ENCODE data around the gene USP48.

GRCh38 chr1:21661886-21662285 lies 121.1 kb downstream of the USP48 start:
- TF ChIP-seq POLR2AphosphoS5 (IDR thresholded peaks at IDR 0.05; ENCODE audit: low read length) (no peak), MAX (IDR thresholded peaks at IDR 0.05; ENCODE audit: low read depth, low read length) (no peak), PKNOX1 (IDR thresholded peaks at IDR 0.05) (no peak), BCL11A (IDR thresholded peaks at IDR 0.05; ENCODE audit: low read depth, low read length) (no peak), TAF1 (IDR thresholded peaks at IDR 0.05; ENCODE audit: borderline replicate concordance, low read depth, low read length) (no peak), MYC (IDR thresholded peaks at IDR 0.05; ENCODE audit: insufficient read depth, insufficient read length, insufficient replicate concordance, low read length, severe bottlenecking) (no peak), SIN3A (IDR thresholded peaks at IDR 0.05; ENCODE audit: low read depth, low read length) (no peak), HDAC2 (IDR thresholded peaks at IDR 0.05) (no peak), YY1 (IDR thresholded peaks at IDR 0.05; ENCODE audit: low read depth, low read length) (no peak), SUZ12 (IDR thresholded peaks at IDR 0.05; ENCODE audit: unreplicated experiment) (no peak)
- TF ChIP-seq, protein P1, sequence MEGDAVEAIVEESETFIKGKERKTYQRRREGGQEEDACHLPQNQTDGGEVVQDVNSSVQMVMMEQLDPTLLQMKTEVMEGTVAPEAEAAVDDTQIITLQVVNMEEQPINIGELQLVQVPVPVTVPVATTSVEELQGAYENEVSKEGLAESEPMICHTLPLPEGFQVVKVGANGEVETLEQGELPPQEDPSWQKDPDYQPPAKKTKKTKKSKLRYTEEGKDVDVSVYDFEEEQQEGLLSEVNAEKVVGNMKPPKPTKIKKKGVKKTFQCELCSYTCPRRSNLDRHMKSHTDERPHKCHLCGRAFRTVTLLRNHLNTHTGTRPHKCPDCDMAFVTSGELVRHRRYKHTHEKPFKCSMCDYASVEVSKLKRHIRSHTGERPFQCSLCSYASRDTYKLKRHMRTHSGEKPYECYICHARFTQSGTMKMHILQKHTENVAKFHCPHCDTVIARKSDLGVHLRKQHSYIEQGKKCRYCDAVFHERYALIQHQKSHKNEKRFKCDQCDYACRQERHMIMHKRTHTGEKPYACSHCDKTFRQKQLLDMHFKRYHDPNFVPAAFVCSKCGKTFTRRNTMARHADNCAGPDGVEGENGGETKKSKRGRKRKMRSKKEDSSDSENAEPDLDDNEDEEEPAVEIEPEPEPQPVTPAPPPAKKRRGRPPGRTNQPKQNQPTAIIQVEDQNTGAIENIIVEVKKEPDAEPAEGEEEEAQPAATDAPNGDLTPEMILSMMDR (IDR thresholded peaks at IDR 0.05 in 2 of 3, conservative IDR thresholded peaks at IDR 0.05 in 1 of 3; ENCODE audit: control insufficient read depth in 2 of 3, extremely low read depth in 1 of 3, insufficient read depth in 1 of 3, low read depth in 3 of 3, low read length in 3 of 3), result no peak
- TF ChIP-seq, protein P2, sequence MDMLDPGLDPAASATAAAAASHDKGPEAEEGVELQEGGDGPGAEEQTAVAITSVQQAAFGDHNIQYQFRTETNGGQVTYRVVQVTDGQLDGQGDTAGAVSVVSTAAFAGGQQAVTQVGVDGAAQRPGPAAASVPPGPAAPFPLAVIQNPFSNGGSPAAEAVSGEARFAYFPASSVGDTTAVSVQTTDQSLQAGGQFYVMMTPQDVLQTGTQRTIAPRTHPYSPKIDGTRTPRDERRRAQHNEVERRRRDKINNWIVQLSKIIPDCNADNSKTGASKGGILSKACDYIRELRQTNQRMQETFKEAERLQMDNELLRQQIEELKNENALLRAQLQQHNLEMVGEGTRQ (IDR thresholded peaks at IDR 0.05; ENCODE audit: borderline replicate concordance, low read depth, low read length), result no peak
- TF ChIP-seq, protein P3, sequence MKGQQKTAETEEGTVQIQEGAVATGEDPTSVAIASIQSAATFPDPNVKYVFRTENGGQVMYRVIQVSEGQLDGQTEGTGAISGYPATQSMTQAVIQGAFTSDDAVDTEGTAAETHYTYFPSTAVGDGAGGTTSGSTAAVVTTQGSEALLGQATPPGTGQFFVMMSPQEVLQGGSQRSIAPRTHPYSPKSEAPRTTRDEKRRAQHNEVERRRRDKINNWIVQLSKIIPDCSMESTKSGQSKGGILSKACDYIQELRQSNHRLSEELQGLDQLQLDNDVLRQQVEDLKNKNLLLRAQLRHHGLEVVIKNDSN (IDR thresholded peaks at IDR 0.05; ENCODE audit: borderline replicate concordance, extremely low read length, insufficient read depth, low read depth, low read length), result no peak

All from GM12878 (cell line).